Measurements from ENCODE around the gene BCAM.

DNA sequence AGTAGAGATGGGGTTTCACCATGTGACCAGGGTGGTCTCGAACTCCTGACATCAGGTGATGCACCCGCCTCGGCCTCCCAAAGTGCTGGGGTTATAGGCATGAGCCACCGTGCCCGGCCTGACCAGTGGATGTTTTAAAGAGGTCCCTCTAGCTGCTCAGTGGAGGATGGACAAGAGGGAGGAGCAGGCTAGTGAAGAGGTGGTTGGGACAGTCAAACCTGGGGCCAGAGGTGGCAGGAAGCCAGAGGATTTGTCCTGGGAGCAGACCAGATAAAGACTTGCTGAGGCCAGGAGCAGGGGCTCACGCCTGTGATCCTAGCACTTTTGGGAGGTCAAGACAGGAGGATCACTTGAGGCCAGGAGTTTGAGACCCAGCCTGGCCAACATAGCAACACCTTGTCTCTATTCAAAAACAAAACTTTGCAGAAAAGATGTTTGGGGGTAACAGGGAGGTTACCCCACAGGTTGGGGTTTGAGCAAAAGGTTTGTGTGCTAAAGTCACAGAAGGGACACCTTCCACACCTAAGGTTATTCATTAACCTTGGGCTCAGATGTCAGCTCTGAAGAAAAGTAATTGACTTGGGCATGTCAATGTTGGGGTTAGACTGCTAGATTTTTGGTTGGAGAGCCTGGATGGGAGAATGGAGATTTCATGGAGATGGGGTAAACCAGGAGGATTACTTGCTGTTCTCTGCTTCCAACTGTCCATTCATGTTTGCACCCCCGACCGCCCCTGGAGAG lies 9.0 kb downstream of the BCAM start:
- TF ChIP-seq, protein P1, sequence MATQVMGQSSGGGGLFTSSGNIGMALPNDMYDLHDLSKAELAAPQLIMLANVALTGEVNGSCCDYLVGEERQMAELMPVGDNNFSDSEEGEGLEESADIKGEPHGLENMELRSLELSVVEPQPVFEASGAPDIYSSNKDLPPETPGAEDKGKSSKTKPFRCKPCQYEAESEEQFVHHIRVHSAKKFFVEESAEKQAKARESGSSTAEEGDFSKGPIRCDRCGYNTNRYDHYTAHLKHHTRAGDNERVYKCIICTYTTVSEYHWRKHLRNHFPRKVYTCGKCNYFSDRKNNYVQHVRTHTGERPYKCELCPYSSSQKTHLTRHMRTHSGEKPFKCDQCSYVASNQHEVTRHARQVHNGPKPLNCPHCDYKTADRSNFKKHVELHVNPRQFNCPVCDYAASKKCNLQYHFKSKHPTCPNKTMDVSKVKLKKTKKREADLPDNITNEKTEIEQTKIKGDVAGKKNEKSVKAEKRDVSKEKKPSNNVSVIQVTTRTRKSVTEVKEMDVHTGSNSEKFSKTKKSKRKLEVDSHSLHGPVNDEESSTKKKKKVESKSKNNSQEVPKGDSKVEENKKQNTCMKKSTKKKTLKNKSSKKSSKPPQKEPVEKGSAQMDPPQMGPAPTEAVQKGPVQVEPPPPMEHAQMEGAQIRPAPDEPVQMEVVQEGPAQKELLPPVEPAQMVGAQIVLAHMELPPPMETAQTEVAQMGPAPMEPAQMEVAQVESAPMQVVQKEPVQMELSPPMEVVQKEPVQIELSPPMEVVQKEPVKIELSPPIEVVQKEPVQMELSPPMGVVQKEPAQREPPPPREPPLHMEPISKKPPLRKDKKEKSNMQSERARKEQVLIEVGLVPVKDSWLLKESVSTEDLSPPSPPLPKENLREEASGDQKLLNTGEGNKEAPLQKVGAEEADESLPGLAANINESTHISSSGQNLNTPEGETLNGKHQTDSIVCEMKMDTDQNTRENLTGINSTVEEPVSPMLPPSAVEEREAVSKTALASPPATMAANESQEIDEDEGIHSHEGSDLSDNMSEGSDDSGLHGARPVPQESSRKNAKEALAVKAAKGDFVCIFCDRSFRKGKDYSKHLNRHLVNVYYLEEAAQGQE (IDR thresholded peaks at IDR 0.05; ENCODE audit: low read depth) = no peak
- TF ChIP-seq RAD21 (IDR thresholded peaks at IDR 0.05; ENCODE audit: low read depth) = no peak
- TF ChIP-seq TAF1 (IDR thresholded peaks at IDR 0.05; ENCODE audit: low read depth) = no peak
- no peak for TF ChIP-seq NFIC (IDR thresholded peaks at IDR 0.05)
- no peak for TF ChIP-seq EGR1 (IDR thresholded peaks at IDR 0.05)
- no peak for TF ChIP-seq EP300 (IDR thresholded peaks at IDR 0.05; ENCODE audit: borderline replicate concordance)
- TF ChIP-seq, protein P2, sequence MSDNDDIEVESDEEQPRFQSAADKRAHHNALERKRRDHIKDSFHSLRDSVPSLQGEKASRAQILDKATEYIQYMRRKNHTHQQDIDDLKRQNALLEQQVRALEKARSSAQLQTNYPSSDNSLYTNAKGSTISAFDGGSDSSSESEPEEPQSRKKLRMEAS (IDR thresholded peaks at IDR 0.05) = no peak
- no peak for TF ChIP-seq CREB1 (IDR thresholded peaks at IDR 0.05; ENCODE audit: low read depth)
- TF ChIP-seq TCF12 (IDR thresholded peaks at IDR 0.05; ENCODE audit: low read depth) = no peak
- no peak for TF ChIP-seq TEAD4 (IDR thresholded peaks at IDR 0.05)
- no peak for TF ChIP-seq YY1 (IDR thresholded peaks at IDR 0.05; ENCODE audit: low read depth)
- TF ChIP-seq, protein P3, sequence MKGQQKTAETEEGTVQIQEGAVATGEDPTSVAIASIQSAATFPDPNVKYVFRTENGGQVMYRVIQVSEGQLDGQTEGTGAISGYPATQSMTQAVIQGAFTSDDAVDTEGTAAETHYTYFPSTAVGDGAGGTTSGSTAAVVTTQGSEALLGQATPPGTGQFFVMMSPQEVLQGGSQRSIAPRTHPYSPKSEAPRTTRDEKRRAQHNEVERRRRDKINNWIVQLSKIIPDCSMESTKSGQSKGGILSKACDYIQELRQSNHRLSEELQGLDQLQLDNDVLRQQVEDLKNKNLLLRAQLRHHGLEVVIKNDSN (IDR thresholded peaks at IDR 0.05) = no peak
- no peak for TF ChIP-seq ZBTB7A (IDR thresholded peaks at IDR 0.05; ENCODE audit: low read depth)

All from Ishikawa (cell line).